CD4-positive, alpha-beta T cell treated with Interleukin-15 for 4 hours (primary cell): ENCODE data around the gene KRTAP19-4.
A peak's percentile ranks its signal among the peaks of the same experiment; 100 is the strongest.

Experiments
- DNase-seq: peaks from one replicate; pipeline ENCODE4 v3.0.0-alpha.2; 2020; ENCODE audit warnings: low spot score

The KRTAP19-4 gene

GRCh38 chr21:30497065-30497464 is at the start of gene KRTAP19-4:
KRTAP19-4 (minus strand) TSS chr21:30497165; CDS start chr21:30497110, 55 bp downstream.
- no peak for DNase-seq

- no peak for DNase-seq
These were observed 44.8 kb upstream of the KRTAP19-4 start, which contains the start of gene KRTAP19-6 for GRCh38 chr21:30541764-30542163. KRTAP19-6 (minus strand) TSS chr21:30541864; CDS start chr21:30541833, 31 bp downstream.

- no peak for DNase-seq
These were observed 21.9 kb upstream of the KRTAP19-4 start for GRCh38 chr21:30518876-30519275.

- no peak for DNase-seq
These were observed 18.7 kb upstream of the KRTAP19-4 start for GRCh38 chr21:30515681-30516080.

- peak; percentile 1 for DNase-seq
These were observed 8.7 kb upstream of the KRTAP19-4 start for GRCh38 chr21:30505621-30506205.

- no peak for DNase-seq
These were observed 5.1 kb upstream of the KRTAP19-4 start, which contains the start of gene KRTAP19-5 for GRCh38 chr21:30502041-30502440. KRTAP19-5 (minus strand) TSS chr21:30502141; CDS start chr21:30502090, 51 bp downstream.

GRCh38 chr21:30491963-30492428 is 5.0 kb downstream of the KRTAP19-4 start, which contains the start of gene KRTAP19-3:
KRTAP19-3 (minus strand) TSS chr21:30492013; CDS start chr21:30491957, 56 bp downstream.
- DNase-seq: no peak

GRCh38 chr21:30487336-30487735 is 9.6 kb downstream of the KRTAP19-4 start, which contains the start of gene KRTAP19-2:
KRTAP19-2 (minus strand) TSS chr21:30487436; CDS start chr21:30487348, 88 bp downstream.
- DNase-seq: no peak

- no peak for DNase-seq
These were observed 10.8 kb downstream of the KRTAP19-4 start for GRCh38 chr21:30486180-30486579.

- no peak for DNase-seq
These were observed 14.8 kb downstream of the KRTAP19-4 start for GRCh38 chr21:30482130-30482529.

- DNase-seq: no peak
These were observed 16.8 kb downstream of the KRTAP19-4 start, which contains the start of gene KRTAP19-1 for GRCh38 chr21:30480145-30480544. KRTAP19-1 (minus strand) TSS chr21:30480367; CDS start chr21:30480317, 50 bp downstream.

- DNase-seq: no peak
These were observed 17.7 kb downstream of the KRTAP19-4 start for GRCh38 chr21:30479259-30479658.

GRCh38 chr21:30478004-30478403 is 19.0 kb downstream of the KRTAP19-4 start:
- DNase-seq: no peak

- DNase-seq: no peak
These were observed 27.9 kb downstream of the KRTAP19-4 start for GRCh38 chr21:30468900-30469714.

GRCh38 chr21:30463713-30464112 is 33.3 kb downstream of the KRTAP19-4 start:
- DNase-seq: no peak

- no peak for DNase-seq
These were observed 48.5 kb downstream of the KRTAP19-4 start for GRCh38 chr21:30448514-30448913.

- DNase-seq: no peak
These were observed 49.9 kb downstream of the KRTAP19-4 start for GRCh38 chr21:30447056-30447455.
